Sigmoid colon (tissue), 7 donors: ENCODE results near the gene STK4. TPM values are rescaled to one million over a fixed set of nuclear protein-coding genes. Genes with fewer than 3 reads are reported as not detected.

Source experiments
- DNase-seq: peaks from one replicate; pipeline ENCODE4 v3.0.0-alpha.2; 2019
- H3K27ac ChIP-seq, 4 donors: fragments of 200-600 bp; sonication (generic); one replicate each; pipeline ENCODE4 v1.5.1; 2016 to 2019; ENCODE audit warnings: mild to moderate bottlenecking in 1 of 4
- H3K27me3 ChIP-seq, 3 donors: fragments of 200-600 bp; sonication (generic); one replicate each; pipeline ENCODE4 v1.5.1; 2019; ENCODE audit warnings: mild to moderate bottlenecking in 1 of 3
- H3K36me3 ChIP-seq, 4 donors: fragments of 200-600 bp; sonication (generic); one replicate each; pipeline ENCODE4 v1.5.1; 2016 to 2019
- H3K4me1 ChIP-seq, 4 donors: fragments of 200-600 bp; sonication (generic); one replicate each; pipeline ENCODE4 v1.5.1; 2017 to 2019
- H3K4me3 ChIP-seq, 4 donors: fragments of 200-600 bp; sonication (generic); one replicate each; pipeline ENCODE4 v1.5.1; 2017 to 2019; ENCODE audit warnings: mild to moderate bottlenecking in 2 of 4, moderate library complexity in 1 of 4
- H3K9me3 ChIP-seq, 4 donors: fragments of 200-600 bp in 3 of 4; sonication (generic) in 3 of 4; one replicate each; pipeline versions ENCODE4 v1.5.1 to v1.6.1; 2013 to 2019
- CTCF ChIP-seq, 4 experiments: fragments of 450-650 bp in 3 of 4; fragments of 200-600 bp in 1 of 4; IDR thresholded peaks; one replicate each; pipeline ENCODE4 v1.5.1; 2016 to 2019; ENCODE audit warnings: antibody characterized with exemption in 4 of 4, mild to moderate bottlenecking in 3 of 4, moderate library complexity in 2 of 4
- EP300 ChIP-seq, 4 donors: sonication (generic); formaldehyde crosslinking; IDR thresholded peaks; one replicate each; pipeline ENCODE4 v1.6.1; 2017; ENCODE audit warnings: antibody characterized with exemption in 4 of 4
- POLR2A ChIP-seq, 2 donors: fragments of 450-650 bp; IDR thresholded peaks; one replicate each; pipeline ENCODE4 v1.6.1; 2016; ENCODE audit warnings: antibody characterized with exemption in 2 of 2, mild to moderate bottlenecking in 2 of 2, moderate library complexity in 2 of 2
- POLR2AphosphoS5 ChIP-seq, 4 donors: sonication (generic); formaldehyde crosslinking; IDR thresholded peaks; one replicate each; pipeline ENCODE4 v1.6.1; 2017; ENCODE audit warnings: antibody characterized with exemption in 4 of 4
- WGBS, 2 donors: extraction: QIAGEN DNeasy Blood & Tissue Kit; methylation state at CpG; one replicate each; pipeline ENCODE4 v1.1.7; 2013; 5-methylcytosine and 5-hydroxymethylcytosine counted together
- intact Hi-C: fragments of 100-400 bp; cut with DNase I; formaldehyde crosslinking; loops from one replicate; pipeline ENCODE4 v1.15.1; 2023
- polyA plus RNA-seq, 3 donors: library from polyadenylated mRNA; stranded (reverse); fragments of 200-250 nt; gene quantifications; one replicate each; pipeline ENCODE4 v1.2.3, GENCODE V29; 2013
- total RNA-seq, 4 donors: library from RNA; depleted of rRNA; stranded (reverse); fragments of >200 nt; gene quantifications; one replicate each; pipeline ENCODE4 v1.1.0, GENCODE V29; 2016
- donor health status: healthy with polysubstance abuse.
- donor health status: Bipolar disorder and iron deficiency.
- donor health status: healthy.

STK4 gene
- total and polyA plus RNA-seq, 7 donors, result 6.0 to 31.8 (median 25.7) TPM

DNA sequence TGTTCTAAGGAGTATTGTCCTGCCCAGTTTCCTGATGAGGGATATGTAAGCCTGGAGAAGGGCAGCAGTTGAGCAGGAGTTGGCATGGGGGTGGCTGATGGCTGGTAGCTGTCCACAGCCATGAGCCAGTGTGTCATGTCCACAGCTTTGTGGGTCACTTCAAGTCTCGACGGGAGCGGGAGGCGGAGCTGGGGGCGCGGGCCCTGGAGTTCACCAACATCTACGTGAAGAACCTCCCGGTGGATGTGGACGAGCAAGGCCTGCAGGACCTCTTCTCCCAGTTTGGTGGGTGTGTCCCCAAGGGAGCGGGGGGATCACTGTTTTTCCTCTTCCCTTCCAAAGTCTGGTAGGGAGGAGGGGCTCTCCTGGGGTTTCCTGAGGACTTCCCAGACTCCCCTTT, 47.6 kb upstream of the STK4 start:
- no peaks in the 10 kb centered on the region for H3K9me3 ChIP-seq
- intact Hi-C loops, result no loop called here
- no peaks in the 10 kb centered on the region for H3K36me3 ChIP-seq
- WGBS, 2 donors, result 96 to 97% methylated on average over 10 of the region's 10 CpGs
- no peak for DNase-seq
- H3K27me3 ChIP-seq, result no peaks in the 10 kb centered on the region
- H3K4me3 ChIP-seq, result no peak overlapping the region
- no peaks in the 10 kb centered on the region for H3K4me1 ChIP-seq
- TF ChIP-seq POLR2AphosphoS5 (IDR thresholded peaks at IDR 0.05), result no peak
- TF ChIP-seq CTCF (IDR thresholded peaks at IDR 0.05), result no peak
- no peak for TF ChIP-seq POLR2A (IDR thresholded peaks at IDR 0.05)
- TF ChIP-seq EP300 (IDR thresholded peaks at IDR 0.05), result no peak
- H3K27ac ChIP-seq, result no peak overlapping the region

- TF ChIP-seq EP300 (IDR thresholded peaks at IDR 0.05) (no peak), CTCF (IDR thresholded peaks at IDR 0.05) (no peak), POLR2AphosphoS5 (IDR thresholded peaks at IDR 0.05) (no peak), POLR2A (IDR thresholded peaks at IDR 0.05) (no peak)
- no peak for DNase-seq
- intact Hi-C loops, result no loop called here
- H3K27ac ChIP-seq, result no peak overlapping the region
- H3K4me3 ChIP-seq, result no peak overlapping the region
- no peaks in the 10 kb centered on the region for H3K27me3 ChIP-seq
- 98 to 99% methylated on average over 14 of the region's 14 CpGs for WGBS, 2 donors
- peaks cover 0 to 8% (median 0%) of the 10 kb centered on the region in 4 donors for H3K36me3 ChIP-seq
- no peaks in the 10 kb centered on the region for H3K9me3 ChIP-seq
- H3K4me1 ChIP-seq, result no peaks in the 10 kb centered on the region
Observed at GRCh38 chr20:44921447-44921846, 44.9 kb upstream of the STK4 start.

DNA sequence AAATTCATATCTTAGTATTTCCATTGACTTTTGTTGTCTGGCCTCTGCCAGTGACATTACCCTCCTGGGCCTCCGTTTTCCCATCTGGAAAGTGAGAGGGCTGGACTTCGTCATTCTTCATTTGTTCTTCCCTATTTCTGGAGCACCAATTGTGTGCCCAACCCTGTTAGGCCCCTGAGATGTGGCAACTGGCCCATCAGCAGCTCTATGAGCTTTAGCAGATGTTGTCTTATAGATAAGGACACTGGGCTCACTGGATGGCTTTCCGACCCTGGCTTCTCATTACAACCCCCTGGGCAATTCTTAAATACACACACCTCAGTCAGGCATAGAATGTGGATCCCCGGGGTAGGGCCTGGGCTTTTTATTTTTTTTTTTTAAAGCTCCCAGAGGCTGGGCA, 41.8 kb upstream of the STK4 start:
- H3K27ac ChIP-seq, result no peak overlapping the region
- intact Hi-C loops, result no loop called here
- no peaks in the 10 kb centered on the region for H3K27me3 ChIP-seq
- 87 to 89% methylated on average over 4 of the region's 4 CpGs for WGBS, 2 donors
- H3K36me3 ChIP-seq, result peaks cover 0 to 8% (median 0%) of the 10 kb centered on the region in 4 donors
- TF ChIP-seq CTCF (IDR thresholded peaks at IDR 0.05), result no peak
- no peak for TF ChIP-seq POLR2A (IDR thresholded peaks at IDR 0.05)
- no peak for TF ChIP-seq POLR2AphosphoS5 (IDR thresholded peaks at IDR 0.05)
- no peak for TF ChIP-seq EP300 (IDR thresholded peaks at IDR 0.05)
- H3K9me3 ChIP-seq, result no peaks in the 10 kb centered on the region
- no peak for DNase-seq
- H3K4me1 ChIP-seq, result no peaks in the 10 kb centered on the region
- H3K4me3 ChIP-seq, result no peak overlapping the region

- intact Hi-C loops, result no loop called here
- Histone ChIP-seq H3K27ac (no peak overlapping the region), H3K27me3 (no peaks in the 10 kb centered on the region), H3K4me3 (no peak overlapping the region), H3K4me1 (no peaks in the 10 kb centered on the region), H3K9me3 (no peaks in the 10 kb centered on the region), H3K36me3 (peaks cover 0 to 8% (median 0%) of the 10 kb centered on the region in 4 donors)
- no peak for TF ChIP-seq POLR2A (IDR thresholded peaks at IDR 0.05)
- TF ChIP-seq EP300 (IDR thresholded peaks at IDR 0.05), result no peak
- TF ChIP-seq CTCF (IDR thresholded peaks at IDR 0.05), result no peak
- TF ChIP-seq POLR2AphosphoS5 (IDR thresholded peaks at IDR 0.05), result no peak
- DNase-seq, result no peak
- WGBS, 2 donors, result 79% methylated on average over 3 of the region's 3 CpGs
Observed at GRCh38 chr20:44928595-44928994, 37.7 kb upstream of the STK4 start.

- Histone ChIP-seq H3K27me3 (no peaks in the 10 kb centered on the region), H3K27ac (no peak overlapping the region), H3K36me3 (no peaks in the 10 kb centered on the region), H3K4me3 (no peak overlapping the region), H3K4me1 (no peaks in the 10 kb centered on the region), H3K9me3 (no peaks in the 10 kb centered on the region)
- 94 to 96% methylated on average over 18 of the region's 18 CpGs for WGBS, 2 donors
- TF ChIP-seq EP300 (IDR thresholded peaks at IDR 0.05), result no peak
- no peak for TF ChIP-seq POLR2AphosphoS5 (IDR thresholded peaks at IDR 0.05)
- no peak for TF ChIP-seq POLR2A (IDR thresholded peaks at IDR 0.05)
- TF ChIP-seq CTCF (IDR thresholded peaks at IDR 0.05), result no peak
- intact Hi-C loops, result no loop called here
- DNase-seq, result no peak
Observed at GRCh38 chr20:44930517-44931168, 35.7 kb upstream of the STK4 start.
